Measurements from ENCODE around the gene XXYLT1.
A peak's percentile ranks its signal among the peaks of the same experiment; 100 is the strongest.

The XXYLT1 gene

DNA sequence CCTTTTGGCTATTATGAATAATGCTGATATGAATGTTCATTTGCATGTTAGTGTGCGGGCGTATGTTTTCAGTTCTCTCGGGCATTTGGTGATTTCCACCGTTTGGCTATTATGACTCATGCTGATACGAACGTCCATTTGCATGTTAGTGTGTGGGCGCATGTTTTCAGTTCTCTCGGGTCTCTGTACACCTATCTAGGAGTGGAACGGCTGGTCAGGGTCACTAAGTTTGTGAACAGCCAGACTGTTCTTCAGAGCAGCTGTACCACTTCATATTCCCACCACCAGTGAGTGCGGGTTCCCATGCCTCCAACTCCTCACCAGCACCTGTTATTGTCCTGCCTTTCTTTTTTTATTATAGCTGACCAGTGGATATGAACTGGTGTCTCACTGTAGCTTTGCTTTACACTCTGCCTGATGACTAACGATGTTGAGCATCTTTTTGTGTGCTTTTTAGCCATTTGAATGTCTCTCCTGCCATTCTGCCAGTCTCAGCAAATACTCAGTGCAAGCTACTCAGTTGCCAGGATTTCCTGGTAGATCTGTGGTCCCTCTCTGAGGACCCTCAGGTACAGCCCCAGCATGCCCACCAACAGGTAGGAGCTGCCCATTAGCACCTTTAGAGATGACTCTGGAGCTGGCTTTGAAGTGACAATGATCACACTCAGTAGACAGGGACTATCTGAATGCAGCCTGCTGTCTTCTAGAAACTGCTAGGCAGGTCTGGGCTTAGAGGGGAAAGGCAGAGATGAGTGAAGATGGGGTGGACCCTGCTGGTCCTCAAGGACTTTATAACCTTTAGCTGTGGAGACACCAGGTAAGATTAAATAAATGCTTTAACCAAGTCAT lies 141.1 kb downstream of the XXYLT1 start:
- peak; percentile 30 for DNase-seq (ENCODE audit: low read depth in 2 of 2)

DNA sequence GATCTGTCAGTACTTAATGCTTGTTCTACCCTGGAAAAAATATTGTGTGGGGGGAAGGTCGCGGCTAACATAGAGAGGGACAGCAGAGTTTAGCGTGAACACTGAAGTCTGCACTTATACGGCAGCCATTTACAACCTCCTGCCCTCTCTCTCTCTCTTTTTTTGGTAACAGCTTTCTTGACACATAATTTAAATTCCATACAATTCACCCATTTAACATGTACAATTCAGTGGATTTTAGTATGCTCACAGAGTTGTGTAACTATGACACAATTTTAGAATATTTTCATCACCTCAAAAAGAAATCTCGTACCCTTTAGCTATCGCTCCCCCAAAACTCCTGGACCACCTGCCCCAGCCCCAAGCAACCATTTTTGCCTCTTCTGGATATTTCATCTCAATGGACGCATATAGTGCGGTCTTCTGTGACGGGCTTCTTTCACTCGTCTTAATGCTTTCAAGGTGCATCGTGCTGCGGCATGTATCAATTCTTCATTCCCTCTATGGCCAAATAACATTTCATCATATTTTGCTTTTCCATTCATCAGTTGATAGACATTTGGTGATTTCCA lies 141.8 kb downstream of the XXYLT1 start:
- no peak for DNase-seq (ENCODE audit: low read depth in 2 of 2)

DNA sequence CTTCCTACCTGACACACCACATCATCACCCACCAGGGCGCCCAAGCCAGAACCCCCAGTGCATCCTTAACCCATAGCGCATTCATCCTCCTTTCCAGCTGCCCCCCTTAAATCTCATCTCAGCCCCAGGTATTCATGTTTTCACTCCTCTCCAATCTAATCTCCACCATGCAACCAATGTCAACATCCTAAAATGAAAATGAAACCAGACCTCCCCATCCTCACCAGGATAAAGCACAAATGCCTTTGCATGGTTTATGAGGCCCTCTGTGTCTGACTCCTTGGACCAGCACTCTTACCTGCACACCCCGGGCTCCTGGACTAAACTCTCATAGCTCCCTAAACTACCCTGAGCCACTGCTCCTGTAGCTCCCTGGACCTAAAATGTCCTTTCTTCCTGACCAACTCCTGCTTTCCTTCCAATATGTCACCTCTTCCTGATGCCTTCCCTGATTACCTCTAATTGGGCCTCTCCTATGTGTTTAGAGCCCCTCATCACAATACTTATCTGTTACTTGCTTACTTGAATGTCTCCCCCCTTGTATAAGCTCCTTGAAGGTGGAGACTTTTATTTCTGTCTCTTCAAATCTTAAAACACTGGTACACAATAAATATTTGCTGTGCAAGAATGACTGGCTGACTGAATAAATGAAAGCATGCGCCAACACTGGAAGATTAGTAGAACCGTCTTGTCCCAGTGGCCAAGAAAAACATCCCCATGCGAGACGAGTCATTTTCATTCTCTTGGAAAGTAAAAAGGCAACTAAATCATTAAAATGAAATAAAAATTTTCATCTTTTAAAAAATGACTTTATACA lies 142.5 kb downstream of the XXYLT1 start:
- DNase-seq (ENCODE audit: low read depth in 2 of 2) = no peak

DNA sequence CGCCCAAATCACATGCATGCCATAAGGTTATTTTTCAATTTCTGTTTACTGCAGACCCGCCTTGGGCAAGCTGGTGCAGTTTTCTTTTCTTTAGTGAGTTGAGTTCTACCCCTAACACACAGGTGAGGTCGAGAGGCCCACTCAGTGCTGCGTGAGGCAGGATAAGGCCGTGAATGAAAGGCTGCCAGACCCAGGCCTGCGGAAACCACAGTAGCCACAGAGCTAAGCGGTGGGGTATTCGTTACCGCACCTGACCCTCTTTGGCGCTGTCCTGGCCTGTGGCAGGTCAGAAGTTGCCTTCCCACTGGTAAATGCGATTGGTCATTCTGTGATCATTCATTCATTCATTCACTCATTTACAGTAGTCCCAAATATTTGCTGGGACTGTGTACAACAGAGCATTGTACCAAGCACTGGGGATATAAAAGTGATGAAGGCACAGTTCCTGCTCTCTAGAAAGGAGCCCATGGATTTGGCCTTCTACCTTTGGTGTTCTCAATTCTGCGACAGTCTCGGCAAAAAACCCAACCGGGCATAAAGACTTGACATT lies 144.8 kb downstream of the XXYLT1 start:
- DNase-seq (ENCODE audit: low read depth in 2 of 2) = no peak

DNA sequence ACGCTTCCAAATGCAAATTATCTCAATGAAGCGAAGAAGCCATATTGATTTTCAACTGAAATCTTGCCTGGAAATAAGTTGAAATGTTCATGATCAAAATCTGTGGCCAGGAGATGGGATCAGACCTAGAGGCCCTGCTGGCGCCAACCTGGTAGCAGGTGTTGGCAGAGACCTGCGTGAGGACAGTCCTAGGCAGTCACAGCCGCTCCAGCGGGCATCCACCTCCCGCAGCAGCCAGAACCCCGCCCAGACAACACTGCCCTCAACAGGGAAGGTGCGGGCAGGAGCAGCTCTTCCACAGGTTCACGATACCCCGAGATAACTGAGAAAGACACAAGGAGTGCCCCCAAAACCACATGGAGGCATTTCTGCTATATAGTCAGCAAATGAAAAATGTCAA lies 145.3 kb downstream of the XXYLT1 start:
- DNase-seq (ENCODE audit: low read depth in 2 of 2) = no peak

DNA sequence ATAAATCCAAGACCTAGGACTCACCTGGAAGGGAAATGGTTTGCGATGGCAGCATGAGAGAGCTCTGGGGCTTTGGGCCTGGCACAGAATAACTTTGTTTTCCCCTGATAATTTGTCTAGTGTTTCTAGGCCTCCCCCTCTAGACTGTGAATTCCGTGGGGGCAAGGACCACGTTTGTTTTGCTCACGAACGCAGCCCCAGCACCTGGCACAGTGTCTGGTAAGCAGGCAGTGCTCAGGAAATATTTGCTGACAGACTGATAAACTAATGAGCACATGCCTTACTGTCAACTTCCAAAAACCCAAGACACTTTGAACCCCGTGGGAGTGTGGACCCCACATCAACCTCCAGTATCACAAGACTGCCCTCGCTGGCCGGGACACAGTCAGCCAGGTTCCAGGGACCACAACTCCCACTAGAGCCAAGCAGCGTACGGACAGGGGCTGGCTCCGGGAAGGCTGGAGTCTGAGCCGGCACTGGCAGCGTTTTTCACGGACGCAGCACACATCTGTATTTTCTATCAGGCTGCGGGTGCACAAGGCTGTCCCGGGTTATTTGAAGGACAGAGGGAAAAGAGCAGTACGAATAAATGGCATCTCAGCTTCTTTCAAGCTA lies 146.5 kb downstream of the XXYLT1 start:
- DNase-seq (ENCODE audit: low read depth in 2 of 2) = no peak

DNA sequence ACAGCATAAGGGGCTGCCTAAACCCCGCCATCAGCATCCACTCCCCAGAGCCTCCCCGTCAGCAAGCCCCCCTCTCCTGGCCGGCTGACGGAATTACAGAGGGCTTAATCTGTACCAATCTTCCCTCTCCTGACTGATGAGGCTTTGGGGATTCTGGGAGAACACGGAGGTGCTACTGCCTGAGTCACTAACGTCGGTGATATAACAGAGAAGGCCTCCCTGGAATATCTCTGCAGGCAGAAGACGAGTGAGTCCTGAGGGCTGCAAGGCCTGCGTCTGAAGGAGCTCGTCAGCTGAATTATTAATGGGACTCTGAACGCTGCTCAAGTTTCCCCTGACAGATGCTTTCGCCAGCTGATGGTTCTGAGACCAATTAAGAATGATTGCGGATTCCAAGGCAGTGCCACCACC lies 147.7 kb downstream of the XXYLT1 start:
- DNase-seq (ENCODE audit: low read depth in 2 of 2) = no peak

DNA sequence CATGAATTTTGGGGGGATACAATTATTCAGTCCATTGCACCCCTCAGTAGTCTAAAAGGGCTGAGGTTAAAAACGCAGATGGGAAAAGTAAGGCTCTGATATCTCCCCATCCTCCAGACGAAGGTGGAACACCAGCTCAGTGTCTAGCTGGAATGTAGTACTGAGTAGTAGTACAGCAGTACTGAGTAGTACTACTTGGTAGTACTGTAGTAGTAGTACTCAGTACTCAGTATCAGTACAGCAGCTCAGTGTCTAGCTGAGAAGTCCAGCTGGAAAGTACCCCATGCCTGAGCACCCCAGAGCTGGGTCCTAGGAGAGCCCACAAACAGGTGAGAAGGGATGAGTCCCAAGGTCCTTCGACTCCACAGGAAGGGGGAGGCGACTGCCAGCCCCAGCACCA lies 148.7 kb downstream of the XXYLT1 start:
- no peak for DNase-seq (ENCODE audit: low read depth in 2 of 2)

DNA sequence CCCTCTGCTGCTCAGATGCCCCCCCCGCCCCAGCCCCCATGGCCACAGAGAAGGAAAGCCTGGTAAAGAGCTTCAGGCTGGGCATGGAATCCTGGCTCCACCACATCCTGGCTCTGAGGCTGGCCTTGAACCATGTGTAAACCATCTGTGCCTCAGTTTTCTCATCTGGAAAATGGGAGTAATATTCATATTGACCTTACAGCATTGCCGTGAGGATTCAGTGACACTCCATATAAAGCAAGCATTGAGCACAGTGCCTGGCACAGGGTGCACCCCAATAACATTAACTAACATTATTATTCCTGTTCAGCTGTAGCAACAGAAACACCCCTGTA lies 150.7 kb downstream of the XXYLT1 start:
- DNase-seq (ENCODE audit: low read depth in 2 of 2) = no peak

DNA sequence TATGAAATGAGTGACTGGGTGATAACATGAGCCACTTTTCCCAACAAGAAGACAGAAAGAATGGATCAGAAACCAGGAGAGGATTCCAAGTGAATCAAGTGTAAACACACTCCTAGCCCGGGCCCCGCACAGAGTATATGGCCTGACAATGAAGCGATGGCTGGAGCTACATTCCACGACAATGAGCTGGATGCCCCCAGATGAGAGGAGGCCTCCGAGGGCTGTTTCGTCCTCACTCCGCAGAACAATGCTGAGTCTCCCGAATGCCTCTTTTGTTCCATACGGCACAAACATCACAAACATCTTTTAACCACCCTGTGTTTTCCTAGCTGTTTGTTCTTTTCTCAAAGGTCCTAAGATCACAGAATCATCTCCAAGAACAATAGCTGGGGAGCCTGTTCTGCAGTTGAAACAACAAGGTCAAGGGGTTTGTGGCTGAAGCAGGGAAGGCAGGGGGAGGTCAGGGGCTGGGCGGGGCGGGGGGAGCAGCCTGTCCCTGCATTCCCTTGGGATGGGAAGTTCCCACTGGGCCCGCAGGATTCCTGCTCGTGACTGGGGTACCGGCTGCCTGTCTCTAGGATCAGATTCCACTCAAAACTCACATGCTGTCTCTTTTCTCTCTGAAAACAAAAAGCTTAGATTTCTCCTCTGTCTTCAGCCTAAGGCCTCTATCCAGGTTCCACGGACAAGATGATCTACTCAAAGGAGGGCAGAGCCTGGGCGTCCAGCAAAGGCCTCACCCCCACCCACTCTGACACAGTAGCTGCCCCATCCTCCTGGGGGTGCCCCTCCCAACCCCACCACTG lies 151.3 kb downstream of the XXYLT1 start:
- no peak for DNase-seq (ENCODE audit: low read depth in 2 of 2)

DNA sequence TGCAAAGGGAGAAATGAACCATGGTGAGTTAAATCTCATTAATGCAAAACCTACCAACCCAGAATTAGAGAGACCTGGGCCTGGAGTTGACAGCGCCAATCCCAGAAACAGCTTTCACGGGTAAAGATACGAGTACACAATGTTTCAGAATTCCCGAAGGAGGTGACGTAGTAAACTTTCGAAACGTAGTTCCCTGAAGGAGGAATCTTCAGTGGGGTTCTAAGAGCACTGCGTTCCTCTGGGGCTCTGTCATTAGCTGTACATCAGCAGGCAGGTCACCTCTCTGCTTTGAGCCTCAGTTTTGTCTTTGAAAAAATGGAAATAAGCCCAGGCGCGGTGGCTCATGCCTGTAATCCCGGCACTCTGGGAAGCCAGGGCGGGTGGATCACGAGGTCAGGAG lies 152.3 kb downstream of the XXYLT1 start:
- DNase-seq (ENCODE audit: low read depth in 2 of 2) = no peak

DNA sequence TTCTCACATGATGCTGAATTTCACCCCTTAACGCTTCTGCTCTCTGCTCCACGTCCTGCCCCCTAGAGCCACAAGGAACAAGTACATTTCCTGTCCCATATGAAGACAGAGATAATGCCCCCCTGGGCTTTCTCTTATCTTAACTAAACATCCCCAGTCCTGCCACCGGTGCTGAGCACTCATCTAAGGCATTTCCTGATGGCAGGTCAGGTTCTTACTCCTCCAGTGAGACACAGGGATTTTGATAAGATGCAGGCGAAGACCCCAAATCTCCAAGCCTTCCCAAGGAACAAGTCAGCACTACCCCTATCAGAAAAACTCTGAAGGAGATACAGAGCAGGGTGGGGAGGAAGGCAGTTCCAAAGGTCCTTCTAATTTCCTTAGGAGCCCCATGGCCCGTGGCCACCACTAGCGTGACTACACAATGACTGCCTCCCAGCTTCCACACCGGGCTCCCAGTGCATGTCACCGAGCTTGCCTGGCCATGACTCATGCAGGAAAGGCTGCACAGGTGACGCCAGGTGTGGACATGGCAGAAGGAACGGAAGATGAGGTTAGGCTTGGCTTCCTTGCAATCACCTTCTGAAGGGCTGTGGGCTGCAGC lies 152.9 kb downstream of the XXYLT1 start:
- DNase-seq (ENCODE audit: low read depth in 2 of 2) = no peak

DNA sequence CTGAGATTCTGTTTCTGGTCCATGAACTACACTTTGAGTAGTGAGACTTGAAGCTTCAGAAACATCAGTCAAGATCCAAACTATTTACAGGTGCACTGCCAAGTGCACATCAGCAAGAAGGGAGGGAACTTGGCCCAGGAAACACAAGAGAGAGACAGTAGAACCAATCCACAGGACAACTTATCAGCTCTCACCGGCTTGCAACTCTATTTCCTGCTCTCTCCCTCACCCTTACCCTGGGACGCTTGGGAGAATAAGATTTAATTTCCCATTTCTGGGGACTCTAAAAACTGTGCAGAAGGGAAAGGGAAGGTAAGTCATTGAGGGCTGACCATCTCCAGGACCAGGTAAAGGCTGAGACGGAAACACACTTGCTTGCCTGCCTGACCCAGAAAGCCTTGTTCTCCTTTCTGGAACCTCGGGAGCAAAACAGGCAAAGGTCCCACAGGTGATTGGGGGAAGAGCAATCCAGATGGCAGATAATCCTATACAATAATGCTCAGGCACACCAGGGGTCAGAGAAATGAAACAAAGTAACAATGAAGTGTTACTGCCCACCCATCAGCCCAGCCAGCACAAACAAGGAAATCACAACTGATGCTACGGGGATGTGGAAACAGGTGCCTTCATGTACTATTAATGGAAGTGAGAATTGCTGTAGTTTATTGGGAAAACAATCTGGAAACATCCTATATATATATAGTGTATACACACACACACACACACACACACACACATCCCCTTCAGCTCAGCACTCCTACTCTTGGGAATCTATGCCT lies 154.4 kb downstream of the XXYLT1 start:
- DNase-seq (ENCODE audit: low read depth in 2 of 2) = no peak

DNA sequence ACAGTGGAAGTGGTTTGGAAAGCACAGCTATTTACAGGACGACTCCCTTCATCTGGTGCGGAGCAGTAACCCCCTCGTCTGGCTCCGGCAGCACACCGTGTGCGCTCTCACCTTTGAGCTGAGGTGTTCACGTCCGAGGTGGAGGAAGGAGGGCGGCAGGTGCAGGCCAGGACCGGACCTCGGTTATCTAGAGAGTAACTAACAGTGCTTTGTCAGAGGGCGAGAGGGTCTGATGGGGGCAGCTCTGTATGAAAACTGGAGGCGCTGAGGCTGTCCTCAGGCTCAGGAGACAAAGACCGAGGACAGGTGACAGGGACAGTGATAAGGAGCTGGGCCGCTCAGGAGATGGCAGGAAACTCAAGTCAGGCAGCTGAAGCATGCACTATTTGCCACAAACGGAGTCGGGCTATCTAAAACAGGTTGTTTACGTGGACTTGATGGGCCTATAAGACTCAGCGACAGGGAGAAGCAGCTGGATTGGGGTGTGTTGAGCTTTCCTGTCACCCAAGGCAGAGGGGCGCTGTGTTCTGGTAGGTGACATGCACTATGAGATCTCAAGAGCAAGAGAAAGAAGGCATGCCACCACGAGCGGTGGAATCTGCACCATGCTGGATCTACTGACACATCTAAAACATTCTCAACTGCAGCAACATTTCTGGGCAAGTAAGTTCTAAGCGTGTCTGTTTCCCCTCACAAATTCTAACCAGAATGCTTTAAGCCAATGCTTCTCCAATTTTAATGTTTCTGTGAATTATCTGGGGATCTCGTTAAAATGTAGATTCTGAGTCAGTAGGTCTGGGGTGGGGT lies 155.2 kb downstream of the XXYLT1 start:
- no peak for DNase-seq (ENCODE audit: low read depth in 2 of 2)

DNA sequence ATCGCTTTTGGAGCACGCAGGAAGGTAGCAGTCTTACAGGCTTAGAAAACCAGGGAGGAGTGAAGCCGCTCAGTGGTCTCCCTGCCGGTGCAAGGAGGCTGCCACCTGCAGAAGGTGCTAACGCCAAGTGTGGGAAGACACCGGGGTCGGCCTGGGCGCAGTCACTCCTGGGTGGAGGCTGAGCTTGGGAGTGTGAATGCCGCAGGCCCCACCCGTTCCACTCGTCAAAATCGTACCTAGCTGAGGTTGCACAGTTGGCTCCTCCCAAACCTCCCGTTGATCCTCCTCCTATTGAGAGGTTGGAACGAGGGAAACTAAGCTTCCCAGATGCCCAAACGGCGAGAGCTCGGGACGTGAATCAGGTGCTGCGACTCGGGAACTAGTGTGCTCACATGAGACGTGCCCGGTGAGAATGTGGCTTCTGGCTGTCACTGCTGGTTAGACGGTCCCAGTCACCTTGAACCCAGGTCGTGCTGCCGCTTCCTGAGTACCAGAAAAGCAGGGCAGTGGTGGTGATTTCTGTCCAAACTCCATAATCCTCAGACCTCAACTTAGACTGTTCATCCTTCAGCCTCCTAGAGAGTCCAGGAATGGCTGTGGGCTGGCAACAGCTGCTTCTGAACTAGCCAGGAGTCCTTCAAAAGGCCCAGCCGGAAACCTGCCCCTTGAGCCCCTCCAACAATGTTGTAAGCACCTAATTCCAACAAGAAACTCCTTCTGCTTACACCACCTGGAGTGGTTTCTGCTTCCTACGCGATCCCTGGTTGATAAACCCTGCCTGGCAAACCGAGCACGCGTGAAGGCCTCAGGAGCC lies 156.0 kb downstream of the XXYLT1 start:
- no peak for DNase-seq (ENCODE audit: low read depth in 2 of 2)

DNA sequence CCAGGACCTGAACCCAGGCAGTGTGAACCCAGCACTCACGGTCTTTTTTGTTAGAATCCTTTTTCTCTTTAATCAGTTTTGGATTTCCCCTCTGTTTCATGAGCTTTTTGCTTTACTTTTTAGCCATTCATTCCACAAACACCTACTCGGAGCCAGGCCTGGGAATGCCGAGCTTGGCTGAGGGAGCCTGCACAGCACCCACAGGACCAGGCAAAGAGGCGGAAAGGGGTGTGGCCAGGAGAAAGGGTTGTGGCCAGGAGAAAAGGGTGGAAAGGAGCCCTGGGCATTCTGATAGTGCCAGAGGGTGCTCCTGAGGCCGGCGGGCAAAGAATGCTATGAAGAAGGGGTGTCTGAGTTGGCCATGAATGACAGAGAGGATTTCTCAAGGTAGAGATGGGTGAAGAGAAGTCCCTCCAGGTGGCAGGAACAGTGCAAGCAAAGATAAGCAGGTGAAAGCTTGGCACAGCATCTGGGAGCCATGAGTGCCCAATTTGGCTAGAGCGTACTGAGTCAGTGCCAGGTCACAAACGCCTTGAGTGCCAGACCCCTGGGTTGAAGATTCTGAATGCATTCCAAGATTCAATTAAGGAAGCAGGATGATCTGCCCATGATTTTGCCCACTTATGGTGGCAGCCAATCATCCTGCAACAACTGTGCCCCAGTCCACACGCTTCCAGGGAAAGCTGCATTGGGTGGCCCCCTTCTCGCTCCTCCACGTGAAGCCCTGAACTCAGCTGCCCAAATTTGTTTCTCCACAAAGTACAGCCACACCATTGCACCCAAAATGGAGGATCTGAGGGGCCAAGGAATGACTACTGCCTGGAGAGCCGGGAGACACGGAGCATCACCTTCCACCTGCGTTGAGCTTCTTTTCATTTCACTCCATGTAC lies 157.2 kb downstream of the XXYLT1 start:
- DNase-seq (ENCODE audit: low read depth in 2 of 2) = no peak

DNA sequence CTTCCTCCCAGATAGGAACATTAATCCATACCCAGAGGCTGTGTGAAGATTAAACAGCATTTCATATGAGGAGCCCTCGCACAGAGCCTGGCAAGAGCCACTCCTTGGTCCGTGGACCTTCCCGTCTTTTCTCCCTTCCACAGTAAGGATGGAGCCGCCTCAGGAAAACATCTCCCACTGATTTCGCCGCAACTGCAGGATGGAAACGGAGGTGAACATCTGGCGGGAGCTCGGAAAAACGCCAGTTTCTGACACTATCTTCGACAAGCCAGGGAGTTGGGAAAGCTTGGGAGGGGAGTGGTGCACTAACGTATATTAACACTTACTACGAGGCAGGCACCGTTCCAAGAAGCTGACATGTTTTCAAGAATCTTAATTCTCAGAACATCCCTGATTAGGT lies 157.9 kb downstream of the XXYLT1 start:
- DNase-seq (ENCODE audit: low read depth in 2 of 2) = no peak

Data from stimulated activated CD4-positive, alpha-beta T cell treated with anti-CD3 and anti-CD28 coated beads, Interleukin-15, amount 100 ng/mL, for 48 hours (primary cell).